Neural cell (in vitro differentiated cells): ENCODE results near the gene CDC42EP5.
"Not testable (repeated sequence)": the region's sequence is repeated elsewhere in the genome, so short reads cannot be mapped to it uniquely, and the experiment has no call there.

Experiments
- CTCF ChIP-seq: fragments of 450-650 bp; IDR thresholded peaks from 2 replicates; pipeline ENCODE4 v1.5.1; 2014; ENCODE audit warnings: antibody characterized with exemption, mild to moderate bottlenecking, moderate library complexity; ENCODE audit not compliant: poor library complexity, severe bottlenecking
- EP300 ChIP-seq: fragments of 450-650 bp; conservative IDR thresholded peaks from 2 replicates; pipeline ENCODE4 v1.6.1; 2014; ENCODE audit warnings: antibody characterized with exemption, mild to moderate bottlenecking, moderate library complexity; ENCODE audit not compliant: poor library complexity, severe bottlenecking
- EZH2 ChIP-seq: fragments of 200-600, 300-800 bp; shearing (Covaris generic), sonication (generic); IDR thresholded peaks from 2 replicates; pipeline ENCODE4 v1.6.1; 2014; ENCODE audit warnings: antibody characterized with exemption, low read length, borderline replicate concordance, mild to moderate bottlenecking; ENCODE audit not compliant: insufficient read depth, poor library complexity, severe bottlenecking
- MXI1 ChIP-seq: fragments of 450-650 bp; conservative IDR thresholded peaks from 2 replicates; pipeline ENCODE4 v1.6.1; 2014; ENCODE audit warnings: antibody characterized with exemption, mild to moderate bottlenecking; ENCODE audit not compliant: poor library complexity, severe bottlenecking
- POLR2AphosphoS5 ChIP-seq: IDR thresholded peaks from 2 replicates; pipeline ENCODE4 v1.6.1; 2012
- RAD21 ChIP-seq: fragments of 450-650 bp; conservative IDR thresholded peaks from 2 replicates; pipeline ENCODE4 v1.6.1; 2014; ENCODE audit warnings: antibody characterized with exemption, mild to moderate bottlenecking, moderate library complexity
- REST ChIP-seq: IDR thresholded peaks from 2 replicates; pipeline ENCODE4 v1.6.1; 2012; ENCODE audit warnings: borderline replicate concordance
- SMC3 ChIP-seq: fragments of 450-650 bp; conservative IDR thresholded peaks from 2 replicates; pipeline ENCODE4 v1.6.1; 2014; ENCODE audit warnings: antibody characterized with exemption, mild to moderate bottlenecking, moderate library complexity; ENCODE audit not compliant: poor library complexity
- TAF1 ChIP-seq: IDR thresholded peaks from 2 replicates; pipeline ENCODE4 v1.6.1; 2012; ENCODE audit warnings: low read depth

- TF ChIP-seq CTCF, RAD21, REST, SMC3, EP300, POLR2AphosphoS5, MXI1, TAF1, EZH2: not testable (repeated sequence)
Observed at GRCh38 chr19:54495284-54495683, 22.2 kb upstream of the CDC42EP5 start.
